ENCODE results near the gene NTHL1. TPM values are rescaled to one million over a fixed set of nuclear protein-coding genes. Genes with fewer than 3 reads are reported as not detected.

The NTHL1 gene
- total RNA-seq, 1 donor from 2014 or later: 48.9 TPM

DNA sequence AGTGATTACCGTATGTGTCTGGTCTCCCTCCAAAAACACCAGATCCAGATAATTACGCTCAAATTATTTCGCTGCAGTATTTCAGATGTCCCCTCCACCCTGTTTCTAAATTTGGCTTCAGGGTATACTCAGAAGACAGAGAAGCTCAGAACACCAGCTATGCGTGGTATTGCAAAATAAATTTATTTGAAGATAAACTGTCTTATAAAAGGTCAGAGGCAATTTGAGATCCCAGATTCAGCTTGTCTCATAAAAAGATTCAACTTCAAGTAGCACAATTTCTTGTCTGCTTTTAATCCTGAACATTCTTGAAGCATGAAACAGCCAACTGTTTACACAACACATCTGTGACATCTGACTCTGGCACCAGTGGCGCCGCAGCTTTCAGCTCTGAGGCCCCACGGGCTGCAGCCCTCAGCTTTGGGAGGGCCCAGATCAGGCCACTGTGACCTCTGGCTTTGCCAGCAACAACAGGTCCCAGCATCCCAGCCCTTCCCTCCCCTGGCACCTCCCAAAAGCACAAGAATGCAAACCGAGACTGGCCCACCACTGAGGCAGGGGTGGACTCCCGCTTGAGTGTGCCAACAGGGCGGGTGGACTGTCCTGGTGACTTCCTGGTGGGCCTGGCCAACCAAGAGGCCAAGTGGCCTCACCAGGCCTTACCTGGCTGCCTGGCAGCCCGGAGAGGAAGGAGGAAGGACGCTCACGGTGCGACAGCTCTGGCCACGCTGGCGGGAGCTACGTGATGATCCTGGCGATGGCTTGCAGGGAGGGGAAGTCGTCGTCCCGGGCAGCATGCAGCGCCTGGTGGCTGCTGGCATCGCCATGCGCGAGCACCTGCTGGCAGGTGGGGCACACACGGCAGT lies 49.9 kb downstream of the NTHL1 start:
- no peak for DNase-seq (ENCODE audit: low read depth, low spot score)

DNA sequence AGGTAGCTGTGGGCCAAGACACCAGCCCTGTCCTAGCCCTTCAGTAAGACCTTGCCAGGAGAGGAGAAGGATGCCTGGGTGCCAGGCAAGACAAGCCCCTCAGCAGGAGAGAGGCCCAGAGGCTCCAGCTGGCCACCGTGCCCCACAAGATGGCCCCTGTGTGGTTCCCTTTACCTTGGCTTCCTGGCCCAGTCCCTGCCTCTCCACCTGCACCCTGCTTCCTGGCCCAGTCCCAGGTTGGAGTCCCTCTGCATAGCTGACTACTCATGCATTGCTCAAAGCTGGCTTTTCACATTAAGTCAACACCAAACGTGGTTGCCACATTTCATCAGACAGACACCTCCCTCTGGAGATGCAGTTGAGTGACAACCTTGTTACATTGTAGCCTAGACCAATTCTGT lies 53.9 kb downstream of the NTHL1 start:
- DNase-seq (ENCODE audit: low read depth, low spot score): no peak

DNA sequence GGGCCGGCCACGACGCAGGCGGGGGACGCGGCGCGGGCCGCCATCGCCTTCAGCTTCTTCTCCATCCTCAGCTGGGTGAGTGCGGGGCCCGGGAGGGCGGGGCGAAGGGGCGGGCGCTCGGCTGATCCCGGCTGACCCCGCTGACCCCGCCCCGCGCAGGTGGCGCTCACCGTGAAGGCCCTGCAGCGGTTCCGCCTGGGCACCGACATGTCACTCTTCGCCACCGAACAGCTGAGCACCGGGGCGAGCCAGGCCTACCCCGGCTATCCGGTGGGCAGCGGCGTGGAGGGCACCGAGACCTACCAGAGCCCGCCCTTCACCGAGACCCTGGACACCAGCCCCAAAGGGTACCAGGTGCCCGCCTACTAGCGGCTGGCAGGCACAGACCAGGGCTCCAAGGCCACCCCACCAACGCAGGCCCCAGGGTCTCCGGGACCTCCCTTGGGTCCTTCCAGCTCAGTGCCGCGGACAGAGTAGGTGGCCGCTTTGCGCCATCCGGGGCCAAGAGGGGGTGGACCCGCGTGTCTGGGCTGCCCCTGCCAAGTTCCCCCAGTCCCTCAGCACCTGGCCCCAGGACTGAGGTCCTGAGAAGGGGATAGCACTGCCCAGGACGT lies 54.8 kb downstream of the NTHL1 start:
- DNase-seq (ENCODE audit: low read depth, low spot score): no peak

DNA sequence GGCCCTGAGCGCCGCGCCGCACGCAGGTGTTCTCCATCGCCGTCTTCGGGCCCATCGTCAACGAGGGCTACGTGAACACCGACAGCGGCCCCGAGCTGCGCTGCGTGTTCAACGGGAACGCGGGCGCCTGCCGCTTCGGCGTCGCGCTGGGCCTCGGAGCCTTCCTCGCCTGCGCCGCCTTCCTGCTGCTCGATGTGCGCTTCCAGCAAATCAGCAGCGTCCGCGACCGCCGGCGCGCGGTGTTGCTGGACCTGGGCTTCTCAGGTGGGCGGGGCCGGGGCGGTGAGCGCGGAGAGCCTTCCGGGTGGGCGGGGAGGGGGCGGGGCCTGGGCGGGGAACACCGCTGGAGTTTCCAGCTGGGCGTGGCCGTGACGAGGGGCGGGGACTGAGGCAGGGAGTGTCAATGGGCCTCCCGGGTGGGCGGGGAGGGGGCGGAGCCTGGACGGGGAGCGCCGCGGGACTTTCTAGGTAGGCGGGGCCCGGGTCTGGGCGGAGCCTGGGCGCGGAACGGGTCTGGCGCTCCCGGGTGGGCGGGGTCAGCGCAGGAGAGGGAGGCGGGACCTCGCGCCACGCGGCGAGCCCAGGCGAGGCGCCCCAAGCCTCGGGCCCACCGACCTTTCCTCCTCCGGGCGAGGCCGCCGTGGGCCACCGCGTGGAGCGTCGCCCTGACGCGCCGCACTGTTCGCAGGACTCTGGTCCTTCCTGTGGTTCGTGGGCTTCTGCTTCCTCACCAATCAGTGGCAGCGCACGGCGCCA lies 55.5 kb downstream of the NTHL1 start:
- DNase-seq (ENCODE audit: low read depth, low spot score): peak; percentile 54

DNA sequence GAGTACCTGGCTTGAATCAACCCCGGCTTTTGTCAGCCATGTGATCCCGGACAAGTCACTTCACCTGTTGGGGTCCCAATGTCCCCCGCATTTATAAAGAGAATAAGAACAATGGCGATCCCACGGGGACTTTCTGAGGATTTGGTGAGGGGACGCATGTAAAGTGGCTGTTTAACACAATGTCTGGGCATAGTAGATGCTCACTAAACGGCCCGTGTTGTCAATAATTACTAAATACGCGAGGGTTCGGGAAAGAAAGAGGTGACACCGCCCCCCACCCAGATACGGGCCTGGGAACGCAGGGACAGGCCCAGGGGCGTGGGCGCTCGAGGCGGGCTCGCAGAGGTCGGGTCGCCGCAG lies 56.1 kb downstream of the NTHL1 start:
- no peak for DNase-seq (ENCODE audit: low read depth, low spot score)

DNA sequence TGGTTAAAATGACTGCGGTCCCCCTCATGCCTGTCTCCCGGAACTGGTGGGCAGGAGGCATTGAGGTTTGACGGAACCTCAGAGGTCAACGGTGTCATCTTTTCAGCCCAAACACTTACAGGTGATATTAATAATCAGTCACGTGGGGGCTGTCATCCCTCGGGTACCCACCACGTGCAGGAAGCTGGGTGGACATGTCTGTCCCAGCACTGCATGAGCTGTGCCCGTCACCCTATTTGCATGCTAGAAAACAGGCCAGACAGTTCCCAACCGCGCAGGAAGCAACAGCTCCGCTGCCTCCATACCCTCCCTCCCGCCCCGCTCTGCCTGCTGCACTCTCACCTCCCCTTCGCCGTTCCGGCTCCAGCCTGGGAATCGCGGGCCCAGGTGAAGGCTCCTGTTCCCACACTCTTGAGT lies 56.5 kb downstream of the NTHL1 start:
- no peak for DNase-seq (ENCODE audit: low read depth, low spot score)

DNA sequence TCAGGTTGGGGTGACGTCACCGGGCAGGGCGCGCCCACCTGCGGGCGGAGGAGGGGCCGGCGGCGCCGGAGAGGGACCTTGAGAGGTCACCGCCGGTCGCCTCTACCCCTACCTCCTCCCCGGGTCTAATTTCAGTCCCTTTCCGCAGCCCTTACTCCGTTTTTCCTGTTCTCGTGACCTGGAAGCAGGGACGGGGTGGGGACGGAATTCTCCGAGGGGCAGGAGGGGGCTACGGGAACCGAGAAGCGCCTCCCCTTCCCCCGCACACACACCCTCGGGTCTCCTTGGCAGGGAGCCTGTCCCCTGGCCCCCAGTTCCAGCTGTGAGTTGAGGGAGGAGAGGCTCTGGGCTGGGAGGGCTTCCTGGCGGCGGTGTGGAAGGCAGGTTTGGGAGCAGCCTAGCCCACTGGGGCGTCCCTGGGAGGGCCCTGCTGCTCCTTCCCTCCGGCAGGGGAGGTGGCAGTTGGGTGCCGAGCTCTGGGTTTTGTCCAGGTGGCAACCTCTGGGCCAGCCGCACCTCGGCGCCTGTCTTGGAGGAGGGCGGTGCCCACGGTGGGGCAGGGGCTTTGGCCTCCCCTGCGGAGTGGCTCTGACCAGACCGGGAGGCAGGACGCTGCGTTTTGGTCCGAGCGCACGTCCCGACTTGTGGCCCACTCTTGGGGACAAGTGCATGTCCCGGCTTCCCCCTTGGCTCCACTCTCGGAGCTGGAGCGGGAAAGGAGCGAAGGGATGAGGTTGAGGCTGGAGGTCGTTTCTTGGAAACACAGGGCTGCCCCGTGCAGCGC lies 57.1 kb downstream of the NTHL1 start:
- no peak for DNase-seq (ENCODE audit: low read depth, low spot score)

DNA sequence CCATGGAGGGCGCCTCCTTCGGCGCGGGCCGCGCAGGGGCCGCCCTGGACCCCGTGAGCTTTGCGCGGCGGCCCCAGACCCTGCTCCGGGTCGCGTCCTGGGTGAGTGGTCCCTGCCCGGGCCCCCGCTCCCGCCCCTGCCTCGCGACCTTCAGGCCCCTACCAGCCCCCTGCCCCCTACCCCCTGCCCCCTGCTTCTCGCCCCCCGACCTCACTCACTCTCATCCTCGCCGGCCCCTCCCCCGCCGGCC lies 57.6 kb downstream of the NTHL1 start:
- no peak for DNase-seq (ENCODE audit: low read depth, low spot score)

Other genes with a start within 250 kb of the NTHL1 start
- gene HAGH, start 221.0 kb downstream of the NTHL1 start, total RNA-seq: 76.2 and 78.9 TPM in 2 replicates
- 91.9 and 93.0 TPM in 2 replicates for gene FAHD1, start 220.6 kb downstream of the NTHL1 start, total RNA-seq
- gene MEIOB, start 175.7 kb downstream of the NTHL1 start, total RNA-seq: 0.40 TPM in 1 of 2 replicates, not detected in the other
- gene HS3ST6, start 129.4 kb downstream of the NTHL1 start, total RNA-seq: not detected in 2 replicates
- 10.9 and 11.1 TPM in 2 replicates for gene MSRB1, start 104.6 kb downstream of the NTHL1 start, total RNA-seq
- not detected in 2 replicates for gene RPL3L, start 93.1 kb downstream of the NTHL1 start, total RNA-seq
- gene NDUFB10, start 88.3 kb downstream of the NTHL1 start, total RNA-seq: 169 and 200 TPM in 2 replicates
- gene RPS2, start 83.0 kb downstream of the NTHL1 start, total RNA-seq: 2,313 and 4,514 TPM in 2 replicates
- gene RNF151, start 81.0 kb downstream of the NTHL1 start, total RNA-seq: not detected in 2 replicates
- 59.4 and 61.9 TPM in 2 replicates for gene TBL3, start 75.8 kb downstream of the NTHL1 start, total RNA-seq
- gene NOXO1, start 66.4 kb downstream of the NTHL1 start, total RNA-seq: 0.07 and 0.13 TPM in 2 replicates
- 13.5 and 21.1 TPM in 2 replicates for gene GFER, start 63.6 kb downstream of the NTHL1 start, total RNA-seq
- gene SYNGR3, start 57.9 kb downstream of the NTHL1 start, total RNA-seq: 1.8 and 5.6 TPM in 2 replicates
- gene ZNF598, start 38.0 kb downstream of the NTHL1 start, total RNA-seq: 22.8 and 23.4 TPM in 2 replicates
- 0.33 and 0.46 TPM in 2 replicates for gene NPW, start 28.0 kb downstream of the NTHL1 start, total RNA-seq
- 53.2 and 76.2 TPM in 2 replicates for gene NHERF2, start 20.9 kb downstream of the NTHL1 start, total RNA-seq
- 35.1 and 47.5 TPM in 2 replicates for gene TSC2, start 151 bp upstream of the NTHL1 start, total RNA-seq
- 35.4 and 39.8 TPM in 2 replicates for gene PKD1, start 88.1 kb upstream of the NTHL1 start, total RNA-seq
- 0.46 and 1.1 TPM in 2 replicates for gene RAB26, start 100.8 kb upstream of the NTHL1 start, total RNA-seq
- 88.8 and 95.7 TPM in 2 replicates for gene TRAF7, start 107.9 kb upstream of the NTHL1 start, total RNA-seq
- 0.04 and 0.26 TPM in 2 replicates for gene CASKIN1, start 148.8 kb upstream of the NTHL1 start, total RNA-seq
- 26.4 and 32.1 TPM in 2 replicates for gene MLST8, start 157.6 kb upstream of the NTHL1 start, total RNA-seq
- gene BRICD5, start 163.0 kb upstream of the NTHL1 start, total RNA-seq: 1.1 and 6.5 TPM in 2 replicates
- 19.3 and 25.8 TPM in 2 replicates for gene PGP, start 167.0 kb upstream of the NTHL1 start, total RNA-seq
- gene E4F1, start 175.8 kb upstream of the NTHL1 start, total RNA-seq: 30.3 and 34.0 TPM in 2 replicates
- gene DNASE1L2, start 188.6 kb upstream of the NTHL1 start, total RNA-seq: 0.26 and 0.85 TPM in 2 replicates
- gene ECI1, start 203.8 kb upstream of the NTHL1 start, total RNA-seq: 35.1 and 35.3 TPM in 2 replicates
- gene RNPS1, start 220.3 kb upstream of the NTHL1 start, total RNA-seq: 64.5 and 77.5 TPM in 2 replicates

Data from pulmonary artery endothelial cell (primary cell).